ENCODE results near the gene RTP5.

Gene RTP5

GRCh38 chr2:241854342-241855244, 14.9 kb upstream of the RTP5 start:
- TF ChIP-seq CTCF (conservative IDR thresholded peaks at IDR 0.05; ENCODE audit: low read depth) = no peak
- DNase-seq (ENCODE audit: low spot score) = no peak
- CTCF ChIA-PET = no interaction called here
- no peak overlapping the region for H3K27ac ChIP-seq
- POLR2A ChIA-PET (ENCODE audit: low non-redundant PET) = no interaction called here

GRCh38 chr2:241855245-241855887, 14.2 kb upstream of the RTP5 start:
- DNase-seq (ENCODE audit: low spot score) = no peak
- ChIA-PET CTCF (no interaction called here), POLR2A (ENCODE audit: low non-redundant PET) (interaction anchor here (0.5 kb wide), 1 partner anchor 16 kb away, joined by 6 read pairs; no protein-coding TSS in a partner anchor)
- no peak for TF ChIP-seq CTCF (conservative IDR thresholded peaks at IDR 0.05; ENCODE audit: low read depth)
- H3K27ac ChIP-seq = no peak overlapping the region

- ChIA-PET CTCF (interaction anchor here (0.6 kb wide), 1 partner anchor 53 kb away, joined by 3 read pairs; no protein-coding TSS in a partner anchor), POLR2A (ENCODE audit: low non-redundant PET) (interaction anchor here (0.5 kb wide), 1 partner anchor 17 kb away, joined by 6 read pairs; no protein-coding TSS in a partner anchor)
- no peak overlapping the region for H3K27ac ChIP-seq
- DNase-seq (ENCODE audit: low spot score) = no peak
- TF ChIP-seq CTCF (conservative IDR thresholded peaks at IDR 0.05; ENCODE audit: low read depth) = no peak
Measured at GRCh38 chr2:241855888-241856422, 13.6 kb upstream of the RTP5 start.

- POLR2A ChIA-PET (ENCODE audit: low non-redundant PET) = no interaction called here
- DNase-seq (ENCODE audit: low spot score) = no peak
- no peak for TF ChIP-seq CTCF (conservative IDR thresholded peaks at IDR 0.05; ENCODE audit: low read depth)
- H3K27ac ChIP-seq = no peak overlapping the region
- CTCF ChIA-PET = no interaction called here
Measured at GRCh38 chr2:241857041-241857541, 12.4 kb upstream of the RTP5 start.

GRCh38 chr2:241857572-241858121, 11.9 kb upstream of the RTP5 start:
- no peak for DNase-seq (ENCODE audit: low spot score)
- H3K27ac ChIP-seq = no peak overlapping the region
- ChIA-PET CTCF (no interaction called here), POLR2A (ENCODE audit: low non-redundant PET) (no interaction called here)
- TF ChIP-seq CTCF (conservative IDR thresholded peaks at IDR 0.05; ENCODE audit: low read depth) = no peak
